ENCODE measurements around the gene RAB11A. TPM values are rescaled to one million over a fixed set of nuclear protein-coding genes. Genes with fewer than 3 reads are reported as not detected.

RAB11A gene
- total RNA-seq, 1 donor from 2014 or later: 703 TPM

DNA sequence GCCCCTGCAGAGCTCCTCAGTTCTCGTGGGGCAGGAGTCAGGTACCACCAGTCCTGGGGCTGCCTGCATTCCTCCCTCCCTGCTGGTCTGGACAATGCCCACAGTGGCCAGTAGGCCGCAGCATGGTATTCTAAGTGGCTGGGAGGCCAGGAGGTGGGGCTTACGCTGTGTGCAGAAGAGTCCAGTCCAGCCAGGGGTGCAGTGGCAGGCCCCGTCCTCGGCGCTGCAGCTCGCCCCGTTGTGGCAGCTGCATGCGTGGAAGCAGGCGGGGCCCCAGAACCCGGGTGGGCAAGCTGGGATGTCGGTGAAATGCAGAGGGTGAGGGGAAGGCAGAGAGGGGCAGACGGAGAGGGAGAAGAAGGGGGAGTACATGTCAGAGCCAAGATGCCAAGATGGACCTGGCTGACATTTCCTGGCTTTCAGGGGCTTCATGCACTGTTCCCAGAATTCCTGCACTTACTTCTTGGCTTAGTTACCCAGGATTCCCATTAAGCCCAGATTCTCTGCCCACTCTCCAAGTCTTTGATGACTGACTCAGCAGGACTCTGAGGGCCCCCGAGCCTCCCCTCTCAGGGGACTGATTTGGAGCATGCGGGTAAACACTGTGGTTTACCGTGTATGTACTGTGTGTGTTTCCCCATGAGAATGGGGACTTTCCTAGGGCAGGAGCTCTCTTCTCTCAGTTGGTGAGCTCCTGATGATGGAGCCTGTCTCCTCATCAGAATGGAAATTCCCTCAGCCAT, 47.5 kb downstream of the RAB11A start:
- DNase-seq (ENCODE audit: low read depth): peak; percentile 62

DNA sequence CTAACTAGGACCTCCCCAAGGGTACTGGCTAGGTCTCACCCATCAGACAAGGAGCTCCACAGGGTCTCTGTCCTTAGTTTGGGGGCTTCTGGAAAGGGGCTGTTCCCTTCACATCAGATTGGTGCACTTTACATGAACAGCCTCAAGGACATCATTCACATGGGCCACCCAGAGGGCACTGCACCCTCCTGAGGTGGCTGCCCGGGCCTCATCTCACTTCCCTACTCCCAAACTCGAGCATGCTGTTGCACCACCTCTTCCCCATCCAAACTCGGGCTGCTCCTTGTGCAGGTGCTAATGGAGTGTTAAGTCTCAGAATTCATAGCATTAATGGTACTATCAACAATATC, 48.1 kb downstream of the RAB11A start:
- DNase-seq (ENCODE audit: low read depth): no peak

DNA sequence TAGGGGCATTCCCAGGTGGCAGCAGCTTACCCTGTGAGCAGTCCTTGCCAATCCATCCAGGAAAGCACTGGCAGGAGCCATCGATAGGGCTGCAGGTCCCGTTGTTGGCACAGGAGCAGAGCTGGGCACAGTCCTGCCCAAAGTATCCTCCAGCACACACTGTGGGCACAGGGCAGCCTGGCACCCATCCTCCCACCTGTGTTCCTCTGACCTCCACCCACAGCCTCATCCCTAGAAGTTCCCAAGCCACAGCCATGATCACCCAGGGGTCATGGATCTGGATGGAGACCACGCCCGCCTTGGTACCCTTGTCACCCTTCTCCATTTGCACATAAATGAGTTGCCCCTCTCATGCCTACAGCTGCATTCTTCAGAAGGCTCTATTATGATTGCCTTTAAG, 48.6 kb downstream of the RAB11A start:
- DNase-seq (ENCODE audit: low read depth): no peak

DNA sequence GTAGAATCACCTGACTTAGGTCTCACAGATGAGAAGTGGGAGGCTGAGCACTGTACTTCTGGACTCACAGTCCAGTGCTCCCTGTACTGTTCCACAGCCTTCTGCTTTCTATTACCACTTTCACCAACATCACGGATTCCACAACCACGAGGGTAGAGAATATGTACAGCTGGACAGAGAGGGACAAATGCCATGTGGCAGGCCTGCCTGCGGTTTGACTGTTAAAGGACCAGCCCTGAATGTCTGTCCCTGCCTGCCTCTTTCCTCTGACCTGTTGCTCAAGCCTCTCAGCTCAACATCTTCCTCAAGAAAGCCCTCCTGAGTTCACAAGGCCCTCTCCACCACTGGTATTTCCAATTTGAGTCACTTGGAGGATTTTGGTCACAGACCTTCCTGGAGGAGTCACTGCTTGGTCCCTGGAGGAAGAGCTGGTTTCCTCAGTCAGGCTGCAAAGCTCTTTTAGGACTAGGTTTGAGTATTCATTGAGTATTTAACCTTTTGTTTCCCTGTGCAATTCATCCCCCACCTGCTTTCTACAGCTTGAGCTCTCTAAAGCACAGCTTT, 49.1 kb downstream of the RAB11A start:
- DNase-seq (ENCODE audit: low read depth): no peak

DNA sequence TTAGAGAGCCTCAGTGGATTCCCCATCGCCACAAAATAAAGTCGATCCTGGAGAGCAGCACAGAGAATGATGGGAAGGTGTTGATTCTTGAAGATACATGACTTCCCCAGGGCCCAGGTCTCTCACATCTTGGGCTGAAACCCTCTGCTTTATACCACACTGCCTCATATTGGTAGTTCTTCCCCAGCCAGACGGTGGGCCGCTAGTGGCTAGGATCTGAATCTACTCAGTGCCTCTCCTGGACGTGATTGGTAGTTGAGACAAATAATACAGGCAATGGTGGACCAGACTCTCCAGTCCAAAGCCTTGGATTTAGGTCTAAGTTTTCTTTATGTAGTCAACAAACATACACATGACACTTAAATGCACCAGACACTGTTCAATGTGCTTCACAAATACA, 49.7 kb downstream of the RAB11A start:
- no peak for DNase-seq (ENCODE audit: low read depth)

DNA sequence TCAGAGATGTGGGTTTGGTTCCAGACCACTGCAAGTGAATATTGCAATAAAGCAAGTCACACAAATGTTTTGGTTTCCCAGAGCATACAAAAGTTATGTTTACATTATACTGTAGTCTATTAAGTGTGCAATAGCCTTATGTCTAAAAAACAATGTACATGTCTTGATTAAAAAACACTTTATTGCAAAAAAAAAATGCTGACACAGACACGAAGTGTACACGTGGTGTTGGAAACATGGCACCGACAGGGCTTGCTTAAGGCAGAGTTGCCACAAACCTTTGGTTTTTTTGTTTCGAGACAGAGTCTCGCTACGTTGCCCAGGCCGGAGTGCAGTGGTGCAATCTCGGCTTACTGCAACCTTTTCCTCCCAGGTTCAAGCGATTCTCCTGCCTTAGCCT, 50.1 kb downstream of the RAB11A start:
- DNase-seq (ENCODE audit: low read depth): no peak

DNA sequence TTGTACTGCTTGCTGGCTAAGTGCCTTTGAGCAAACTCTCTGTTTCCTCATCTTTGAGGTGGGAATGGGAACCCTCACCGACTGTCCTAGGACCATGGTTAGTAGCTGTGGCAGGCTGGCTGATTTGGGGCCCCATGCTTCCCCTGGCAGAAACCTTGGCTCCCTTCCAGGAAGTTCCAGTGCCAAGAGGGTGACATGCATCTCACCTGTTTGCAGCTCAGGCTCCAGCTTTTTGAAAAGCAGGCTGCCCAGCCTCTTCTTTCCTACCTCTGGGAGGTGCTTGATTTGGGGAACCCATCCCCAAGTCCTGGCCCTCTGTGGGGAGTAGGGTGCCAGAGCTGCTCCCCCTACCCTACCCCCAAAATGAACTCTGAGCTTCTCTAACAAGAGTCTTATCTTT, 50.8 kb downstream of the RAB11A start:
- no peak for DNase-seq (ENCODE audit: low read depth)

DNA sequence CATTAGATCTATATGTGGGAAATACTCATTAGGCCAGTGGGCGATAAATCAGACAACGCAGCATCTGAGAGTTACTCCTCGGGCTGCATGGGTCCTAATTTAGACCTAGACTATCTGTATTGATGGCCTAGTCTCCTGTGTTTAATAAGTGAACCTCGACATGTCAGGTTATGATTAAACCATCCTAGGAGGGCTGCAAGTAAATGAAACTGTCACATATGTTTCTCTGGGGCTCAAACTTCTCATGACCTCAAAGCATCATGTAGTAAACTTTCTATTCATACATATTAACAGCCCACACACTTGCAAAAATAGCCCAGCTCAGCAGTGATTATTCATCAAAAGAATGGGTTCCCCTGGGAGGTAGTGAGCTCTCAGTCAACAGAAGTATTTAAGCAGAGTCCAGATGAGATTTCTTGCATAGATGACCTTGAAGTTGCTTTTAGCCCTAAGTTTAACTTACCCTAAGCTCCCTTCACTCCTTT, 51.6 kb downstream of the RAB11A start:
- DNase-seq (ENCODE audit: low read depth): no peak

DNA sequence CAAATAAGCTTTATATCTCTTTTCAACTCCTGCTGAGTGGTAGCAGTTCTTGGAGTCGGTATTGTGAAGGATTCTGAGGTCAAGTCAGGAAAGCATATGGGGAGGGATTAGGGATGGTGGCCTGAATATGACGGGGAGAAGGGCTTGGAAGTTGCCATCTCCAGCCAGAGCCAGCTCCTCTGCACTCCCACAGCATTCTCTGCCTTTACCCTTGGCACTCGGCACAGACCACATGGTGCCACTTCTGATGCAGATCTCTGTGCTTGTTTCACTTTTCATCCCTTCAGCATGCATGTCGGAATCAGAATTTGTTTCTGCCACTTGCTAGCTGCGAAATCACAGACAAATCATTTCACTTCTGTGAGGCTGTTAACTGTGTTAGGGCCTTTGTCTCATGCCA, 52.5 kb downstream of the RAB11A start:
- DNase-seq (ENCODE audit: low read depth): no peak

DNA sequence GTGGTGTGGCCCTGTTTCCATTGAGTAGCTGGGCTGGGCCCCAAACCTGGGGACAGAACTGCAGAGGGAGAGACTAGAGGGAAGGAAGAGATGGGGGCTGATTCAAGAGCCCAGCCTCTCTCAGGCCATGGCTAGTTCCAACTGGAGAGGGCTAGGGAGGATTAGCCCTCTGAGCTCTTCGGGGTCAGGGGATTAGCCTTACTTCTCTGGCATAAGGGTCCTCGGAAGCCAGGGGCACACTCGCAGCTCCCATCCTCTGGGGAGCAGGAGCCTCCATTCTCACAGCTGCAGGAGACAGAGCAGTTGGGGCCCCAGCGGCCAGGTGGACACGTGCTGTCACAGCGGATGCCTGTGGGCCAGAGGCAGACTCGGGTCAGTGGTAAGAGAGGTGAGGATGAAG, 53.3 kb downstream of the RAB11A start:
- no peak for DNase-seq (ENCODE audit: low read depth)

DNA sequence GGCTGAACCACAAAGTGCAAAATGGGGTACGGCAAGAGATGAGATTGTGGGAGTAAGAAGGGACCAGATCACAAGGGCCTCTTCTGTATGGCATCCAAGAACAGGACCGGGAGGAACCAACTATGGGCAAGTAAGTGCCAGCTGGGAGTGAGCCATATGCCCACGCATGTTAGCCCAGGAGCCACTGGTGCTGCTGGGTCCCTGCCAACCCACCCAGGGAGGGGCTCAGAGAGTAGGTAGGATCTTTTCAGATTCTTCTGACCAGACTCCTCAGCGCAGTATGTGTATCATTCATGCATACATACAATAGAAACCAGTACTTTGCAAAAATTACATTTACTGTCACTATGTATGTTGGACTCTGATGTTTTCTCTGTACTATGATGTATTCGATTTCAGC, 54.0 kb downstream of the RAB11A start:
- no peak for DNase-seq (ENCODE audit: low read depth)

DNA sequence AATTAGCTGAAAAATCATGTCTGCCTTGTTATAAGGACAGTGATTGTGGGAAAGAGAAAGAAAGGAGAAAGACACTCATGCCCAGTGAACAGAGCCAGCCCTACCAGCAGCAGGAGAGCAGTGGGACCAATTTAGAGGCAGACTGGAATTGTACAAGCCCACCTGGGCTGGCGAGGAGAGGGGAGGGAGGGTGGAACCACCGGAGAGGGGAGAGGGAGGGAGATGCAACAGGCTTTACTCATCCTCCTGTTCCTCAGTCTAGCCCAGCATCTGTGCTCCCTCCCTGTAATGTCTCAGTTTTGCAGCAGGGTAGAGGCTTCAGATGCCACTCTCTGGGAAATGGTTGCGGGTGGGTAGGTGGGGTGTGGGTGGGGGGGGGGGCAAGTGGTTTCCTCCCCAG, 54.7 kb downstream of the RAB11A start:
- no peak for DNase-seq (ENCODE audit: low read depth)

DNA sequence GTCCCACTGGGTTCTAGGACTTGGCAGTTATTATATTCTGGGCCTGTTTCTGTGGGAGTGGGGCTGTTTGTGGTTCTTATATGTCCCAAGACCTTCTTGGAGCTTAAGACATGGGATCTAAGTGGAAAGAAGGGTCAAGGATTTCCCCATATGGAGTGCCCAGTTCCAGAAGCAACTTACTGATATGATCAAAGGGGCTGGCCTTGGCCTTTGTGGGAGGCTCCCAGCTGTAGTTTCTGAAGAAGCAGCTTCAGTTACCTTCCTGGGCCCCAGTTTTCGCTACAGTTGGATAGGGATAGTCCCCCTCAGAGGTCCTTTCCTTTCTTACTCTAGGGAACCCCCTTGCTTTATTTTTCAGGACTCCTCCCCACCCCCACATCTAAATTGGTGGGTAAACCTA, 56.0 kb downstream of the RAB11A start:
- DNase-seq (ENCODE audit: low read depth): no peak

DNA sequence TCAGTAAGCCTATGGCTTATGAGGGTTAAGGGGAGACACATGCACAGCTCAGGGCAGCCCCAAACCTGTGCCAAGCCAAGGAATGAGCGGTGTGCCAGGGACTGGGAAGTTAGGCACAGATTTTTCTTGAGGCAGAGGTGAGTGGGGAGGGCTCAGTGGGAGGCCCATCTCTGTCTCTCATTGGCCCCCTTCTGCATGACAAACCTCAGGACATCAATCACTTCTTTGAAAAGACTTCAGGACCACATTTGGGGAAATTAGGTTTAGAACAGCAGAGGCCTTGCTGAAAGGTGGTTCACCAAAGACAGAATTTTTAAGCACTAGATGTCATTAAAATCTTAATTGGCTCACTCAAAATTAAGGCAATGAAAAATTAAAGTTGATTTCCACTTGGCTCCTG, 57.2 kb downstream of the RAB11A start:
- DNase-seq (ENCODE audit: low read depth): no peak

DNA sequence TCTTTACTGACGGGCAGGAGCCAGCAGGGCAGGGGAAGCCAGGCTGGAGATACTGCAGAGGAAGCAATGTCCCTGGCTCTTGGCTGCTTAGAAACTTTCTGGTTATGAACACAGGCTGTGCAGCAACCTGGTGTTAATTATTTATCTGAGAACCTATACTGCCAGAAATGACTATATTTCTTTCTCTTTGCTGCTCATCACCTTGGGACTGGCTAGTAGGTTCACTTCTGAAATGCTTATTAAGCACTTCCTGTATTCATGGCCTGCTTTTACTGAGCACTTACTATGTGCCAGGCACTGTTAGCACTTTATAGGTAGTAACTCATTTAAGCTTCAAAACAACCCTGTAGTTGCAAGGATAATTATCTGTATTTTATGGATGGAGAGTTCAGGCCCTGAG, 57.6 kb downstream of the RAB11A start:
- no peak for DNase-seq (ENCODE audit: low read depth)

DNA sequence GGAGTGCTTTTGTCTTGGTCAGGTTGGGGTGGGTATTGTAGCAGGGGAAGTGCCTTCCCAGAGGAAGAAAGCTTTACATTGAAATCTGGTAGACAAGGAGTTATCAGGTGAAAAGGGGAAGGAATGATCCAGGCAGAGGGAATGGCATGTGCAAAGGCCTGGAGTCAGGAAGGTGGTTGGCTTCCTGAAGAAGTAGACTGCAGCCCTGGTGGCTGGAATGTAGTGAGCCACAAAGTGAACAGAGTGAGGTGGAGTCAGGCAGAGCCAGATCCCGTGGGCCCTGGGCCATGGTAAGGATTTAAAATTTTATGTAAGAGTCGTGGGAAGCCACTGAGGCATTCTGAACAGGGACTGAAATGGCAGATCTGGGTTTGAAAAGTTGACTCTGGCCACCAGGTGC, 58.3 kb downstream of the RAB11A start:
- no peak for DNase-seq (ENCODE audit: low read depth)

DNA sequence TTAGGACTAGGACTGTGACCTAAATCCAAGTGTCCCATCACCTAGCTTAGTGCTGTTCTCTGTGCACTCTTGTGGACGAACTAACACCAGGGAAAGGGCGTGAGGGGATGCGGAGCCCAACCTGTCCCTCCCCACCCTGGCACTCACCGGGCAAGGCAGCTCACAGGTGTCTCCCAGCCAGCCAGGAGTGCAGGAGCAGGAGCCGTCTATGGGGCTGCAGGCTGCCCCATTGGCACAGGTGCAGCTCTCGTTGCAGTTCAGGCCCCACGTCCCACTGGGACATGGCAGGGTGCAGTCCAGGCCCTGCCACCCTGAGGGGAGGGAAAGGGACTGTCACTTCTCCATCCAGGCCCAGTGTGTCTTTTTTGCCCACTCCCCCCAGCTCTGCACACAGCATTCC, 60.3 kb downstream of the RAB11A start:
- DNase-seq (ENCODE audit: low read depth): no peak

DNA sequence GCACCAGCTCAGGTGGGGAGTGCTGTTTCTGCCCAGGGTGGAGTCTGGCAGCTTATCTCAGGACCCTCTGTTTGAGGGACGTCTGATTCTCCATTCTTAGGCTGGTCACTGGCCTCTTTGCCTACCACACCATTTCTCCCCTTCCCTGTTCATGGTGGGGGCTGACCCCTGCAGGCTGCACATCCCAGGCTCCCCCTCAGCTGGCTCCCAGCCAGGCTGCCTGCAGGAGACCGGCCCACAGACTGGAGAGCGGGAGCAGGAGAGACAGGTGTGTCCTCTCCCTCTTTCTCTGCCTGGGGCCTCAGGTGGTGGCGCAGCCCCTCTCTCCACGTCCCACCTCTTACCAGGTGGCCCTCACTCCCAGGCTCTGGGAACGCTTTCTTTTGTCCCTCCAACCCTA, 60.8 kb downstream of the RAB11A start:
- DNase-seq (ENCODE audit: low read depth): no peak

DNA sequence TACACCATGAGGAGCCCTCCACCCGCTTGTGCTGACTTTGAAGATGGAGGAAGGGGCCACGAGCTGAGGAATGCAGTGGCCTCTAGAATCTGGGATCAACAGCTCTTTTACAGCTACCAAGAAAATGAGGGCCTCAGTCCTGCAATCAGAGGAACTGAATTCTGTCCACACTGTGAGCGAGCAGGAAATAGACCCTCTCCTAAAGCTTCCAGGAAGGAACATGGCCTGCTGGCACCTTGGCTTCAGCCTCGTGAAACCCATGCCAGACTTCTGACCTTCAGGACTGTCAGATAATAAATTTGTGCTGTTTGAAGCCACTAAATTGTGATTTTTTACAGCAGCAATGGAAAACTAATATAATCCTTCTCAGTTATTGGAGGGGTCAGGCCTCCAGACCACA, 61.9 kb downstream of the RAB11A start:
- no peak for DNase-seq (ENCODE audit: low read depth)

DNA sequence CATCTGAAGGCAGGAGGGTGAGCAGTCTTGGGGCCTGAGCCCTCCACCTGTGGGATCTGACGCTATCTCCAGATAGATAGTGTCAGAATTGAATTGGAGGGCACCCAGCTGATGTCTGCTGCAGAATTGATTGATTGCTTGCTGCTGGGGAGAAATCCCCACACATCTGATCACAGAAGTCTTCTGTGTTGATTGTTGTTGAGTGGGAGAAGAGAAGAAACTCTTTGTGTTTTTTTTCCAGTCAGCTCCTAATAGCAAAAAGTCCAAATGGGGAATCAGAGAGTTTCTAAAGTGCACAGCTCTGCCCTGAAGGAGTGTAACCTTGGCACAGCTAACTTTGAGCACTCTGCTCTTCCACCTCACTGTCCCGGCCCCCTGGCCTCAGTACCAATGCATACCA, 66.1 kb downstream of the RAB11A start:
- no peak for DNase-seq (ENCODE audit: low read depth)

DNA sequence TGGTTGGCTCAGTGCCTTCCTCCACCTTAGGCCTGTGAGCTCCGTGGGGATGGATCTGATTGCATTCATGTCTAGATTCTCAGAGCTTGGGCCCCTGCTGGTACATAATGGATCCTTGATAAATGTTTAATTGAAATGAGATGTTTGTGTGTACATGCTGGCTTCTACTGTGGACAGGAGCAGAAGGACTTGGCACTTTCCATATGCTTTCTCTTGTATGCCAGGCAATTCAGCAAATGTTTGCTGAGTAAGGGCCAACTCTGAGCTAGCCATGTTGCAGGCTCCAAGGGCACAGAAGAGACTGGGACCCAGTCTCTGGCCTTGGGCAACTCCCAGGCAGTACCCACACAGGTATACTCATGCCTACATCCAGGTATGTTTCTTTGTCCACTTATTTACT, 67.0 kb downstream of the RAB11A start:
- DNase-seq (ENCODE audit: low read depth): no peak

DNA sequence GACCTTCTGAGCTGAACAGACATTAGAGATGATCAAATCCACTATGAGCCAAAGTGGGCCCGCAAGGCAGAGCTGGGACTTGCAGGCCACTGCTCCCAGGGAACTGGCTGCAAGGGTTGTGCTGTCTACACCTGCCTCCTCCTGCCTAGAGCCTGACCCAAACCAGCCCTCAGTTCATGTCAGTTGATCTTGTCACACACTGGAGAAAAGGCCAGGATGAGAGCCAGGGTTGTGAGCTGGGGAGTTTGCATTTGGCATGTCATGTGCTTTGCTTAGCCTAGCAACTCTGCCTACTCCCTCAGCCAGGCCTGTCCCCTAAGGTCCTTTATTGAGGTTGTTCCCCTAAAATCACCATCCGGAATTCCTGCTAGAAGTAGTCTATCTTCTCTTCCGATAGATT, 67.8 kb downstream of the RAB11A start:
- no peak for DNase-seq (ENCODE audit: low read depth)

DNA sequence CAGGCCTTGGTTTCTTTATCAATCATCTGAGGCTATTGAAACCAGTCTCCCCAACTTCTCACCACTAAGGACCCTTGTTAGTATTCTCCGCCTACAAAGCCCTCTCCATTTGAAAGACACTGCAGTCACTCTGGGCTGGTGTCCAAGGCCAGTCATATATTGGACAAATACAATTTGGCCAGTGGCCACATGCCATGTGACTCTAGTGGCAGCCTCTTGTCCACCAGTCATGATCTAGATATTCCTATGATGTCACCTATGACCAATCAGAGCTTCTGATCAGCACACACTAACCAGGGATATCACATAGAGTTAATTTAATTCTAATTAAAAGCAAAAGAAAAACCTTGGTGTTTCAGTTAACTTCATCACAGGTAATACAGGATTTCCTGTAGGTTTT, 68.2 kb downstream of the RAB11A start:
- DNase-seq (ENCODE audit: low read depth): peak; percentile 37

DNA sequence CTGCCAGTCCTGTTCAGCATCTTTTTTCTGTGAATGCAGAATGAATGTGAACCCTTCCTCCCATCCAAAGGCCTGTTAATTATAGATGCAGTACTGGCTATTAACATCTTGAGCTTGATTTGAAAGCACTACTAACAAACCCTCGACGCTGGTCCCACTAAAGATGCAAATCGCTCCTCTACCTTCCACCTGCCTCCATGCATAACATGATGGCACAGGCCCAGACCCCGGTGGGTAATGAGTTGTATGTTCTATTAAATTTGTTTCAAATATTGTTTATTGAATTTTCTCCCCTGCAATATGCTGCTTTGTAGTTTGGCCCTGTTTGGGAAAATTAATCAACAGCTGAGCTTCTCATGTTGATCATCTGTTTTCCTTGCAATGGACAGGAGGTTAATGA, 69.3 kb downstream of the RAB11A start:
- no peak for DNase-seq (ENCODE audit: low read depth)
